ENCODE measurements around the gene SEMA5A. TPM values are rescaled to one million over a fixed set of nuclear protein-coding genes. Genes with fewer than 3 reads are reported as not detected.

The SEMA5A gene
- total and polyA plus RNA-seq, 11 donors = 4.6 to 71.5 (median 33.8) TPM

DNA sequence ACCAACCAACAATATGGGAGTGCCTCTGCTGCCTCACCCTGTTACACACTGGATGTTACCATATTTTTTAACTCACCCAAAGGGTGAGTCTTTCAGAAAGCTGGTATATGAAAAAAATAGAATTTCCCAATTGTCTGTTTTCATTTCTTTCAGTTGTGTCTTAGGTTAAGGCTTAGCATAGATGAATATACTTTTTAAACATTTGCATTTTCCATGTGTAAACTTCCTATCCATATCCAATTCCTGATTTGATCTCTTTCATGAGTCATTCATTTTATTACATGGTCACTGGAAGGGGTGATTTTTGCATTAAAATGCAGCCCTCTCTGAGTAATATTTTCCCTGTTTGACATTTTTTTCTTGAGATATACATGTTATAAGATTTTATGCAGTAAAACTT is 406.5 kb downstream of the SEMA5A start:
- H3K4me3 ChIP-seq = no peak overlapping the region
- TF ChIP-seq, protein P1, sequence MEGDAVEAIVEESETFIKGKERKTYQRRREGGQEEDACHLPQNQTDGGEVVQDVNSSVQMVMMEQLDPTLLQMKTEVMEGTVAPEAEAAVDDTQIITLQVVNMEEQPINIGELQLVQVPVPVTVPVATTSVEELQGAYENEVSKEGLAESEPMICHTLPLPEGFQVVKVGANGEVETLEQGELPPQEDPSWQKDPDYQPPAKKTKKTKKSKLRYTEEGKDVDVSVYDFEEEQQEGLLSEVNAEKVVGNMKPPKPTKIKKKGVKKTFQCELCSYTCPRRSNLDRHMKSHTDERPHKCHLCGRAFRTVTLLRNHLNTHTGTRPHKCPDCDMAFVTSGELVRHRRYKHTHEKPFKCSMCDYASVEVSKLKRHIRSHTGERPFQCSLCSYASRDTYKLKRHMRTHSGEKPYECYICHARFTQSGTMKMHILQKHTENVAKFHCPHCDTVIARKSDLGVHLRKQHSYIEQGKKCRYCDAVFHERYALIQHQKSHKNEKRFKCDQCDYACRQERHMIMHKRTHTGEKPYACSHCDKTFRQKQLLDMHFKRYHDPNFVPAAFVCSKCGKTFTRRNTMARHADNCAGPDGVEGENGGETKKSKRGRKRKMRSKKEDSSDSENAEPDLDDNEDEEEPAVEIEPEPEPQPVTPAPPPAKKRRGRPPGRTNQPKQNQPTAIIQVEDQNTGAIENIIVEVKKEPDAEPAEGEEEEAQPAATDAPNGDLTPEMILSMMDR (IDR thresholded peaks at IDR 0.05) = no peak
- H3K9me3 ChIP-seq = no peaks in the 10 kb centered on the region
- no peak overlapping the region for H3K27ac ChIP-seq
- H3K4me1 ChIP-seq = no peaks in the 10 kb centered on the region
- intact Hi-C loops (cut with DNase I) = no loop called here
- no peaks in the 10 kb centered on the region for H3K27me3 ChIP-seq
- peaks cover 0 to 11% (median 0%) of the 10 kb centered on the region in 9 donors for H3K36me3 ChIP-seq
- DNase-seq (no peak), ATAC-seq (no peak)

DNA sequence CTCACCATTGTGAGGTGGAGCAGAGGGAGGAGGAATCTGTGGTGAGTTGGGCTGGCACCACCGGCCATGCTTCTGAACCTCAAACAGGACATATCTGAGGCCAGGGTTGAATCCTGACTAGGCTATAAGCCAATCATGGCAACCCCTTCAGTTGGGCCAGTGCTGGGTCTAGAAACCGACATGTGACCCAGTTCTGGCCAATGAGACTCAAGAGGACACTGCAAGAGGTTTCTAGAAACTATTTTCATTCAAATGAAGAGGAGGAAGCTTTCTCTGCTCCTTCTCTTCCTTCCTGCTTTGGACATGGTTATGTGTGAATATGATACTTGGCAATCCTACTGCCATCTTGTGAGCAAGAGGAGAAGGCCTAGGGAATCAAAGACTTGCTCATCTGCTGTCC is 417.7 kb downstream of the SEMA5A start:
- Histone ChIP-seq H3K4me3 (no peak overlapping the region), H3K9me3 (no peaks in the 10 kb centered on the region), H3K36me3 (no peaks in the 10 kb centered on the region), H3K27me3 (no peaks in the 10 kb centered on the region), H3K4me1 (no peaks in the 10 kb centered on the region), H3K27ac (no peak overlapping the region)
- intact Hi-C loops (cut with DNase I) = no loop called here
- ATAC-seq = no peak
- WGBS, 4 donors = 89 to 96% (median 91%) methylated on average over 2 of the region's 2 CpGs
- TF ChIP-seq, protein P1 (IDR thresholded peaks at IDR 0.05) = no peak
- no peak for TF ChIP-seq POLR2A (IDR thresholded peaks at IDR 0.05)
- DNase-seq = no peak

DNA sequence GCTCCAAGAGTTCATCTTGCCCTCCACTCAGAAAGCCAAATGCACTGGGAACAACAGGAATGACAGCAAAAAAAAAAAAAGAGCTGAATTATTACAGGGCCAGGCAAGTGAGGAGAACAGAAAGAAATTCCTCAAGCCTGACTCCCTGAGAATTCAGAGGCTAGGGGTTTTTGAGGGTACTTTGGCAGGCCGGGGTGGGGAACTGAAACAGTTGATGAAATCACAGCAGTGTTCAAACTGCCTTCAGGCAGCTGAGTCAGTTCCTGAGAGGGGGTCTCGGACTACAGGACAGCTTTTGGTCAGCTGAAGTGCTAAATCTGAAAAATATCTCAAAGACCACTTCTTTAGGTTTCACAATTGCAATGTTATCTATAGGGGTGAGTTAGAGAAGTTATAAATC is 419.4 kb downstream of the SEMA5A start:
- no peaks in the 10 kb centered on the region for H3K27me3 ChIP-seq
- H3K4me1 ChIP-seq = no peaks in the 10 kb centered on the region
- no peak overlapping the region for H3K27ac ChIP-seq
- 74 to 83% (median 82%) methylated on average over 2 of the region's 2 CpGs for WGBS, 4 donors
- intact Hi-C loops (cut with DNase I) = no loop called here
- ATAC-seq (no peak), DNase-seq (no peak)
- TF ChIP-seq, protein P1 (IDR thresholded peaks at IDR 0.05) = no peak
- TF ChIP-seq POLR2A (IDR thresholded peaks at IDR 0.05) = no peak
- peaks cover 0 to 12% (median 0%) of the 10 kb centered on the region in 9 donors for H3K36me3 ChIP-seq
- H3K9me3 ChIP-seq = no peaks in the 10 kb centered on the region
- H3K4me3 ChIP-seq = no peak overlapping the region

DNA sequence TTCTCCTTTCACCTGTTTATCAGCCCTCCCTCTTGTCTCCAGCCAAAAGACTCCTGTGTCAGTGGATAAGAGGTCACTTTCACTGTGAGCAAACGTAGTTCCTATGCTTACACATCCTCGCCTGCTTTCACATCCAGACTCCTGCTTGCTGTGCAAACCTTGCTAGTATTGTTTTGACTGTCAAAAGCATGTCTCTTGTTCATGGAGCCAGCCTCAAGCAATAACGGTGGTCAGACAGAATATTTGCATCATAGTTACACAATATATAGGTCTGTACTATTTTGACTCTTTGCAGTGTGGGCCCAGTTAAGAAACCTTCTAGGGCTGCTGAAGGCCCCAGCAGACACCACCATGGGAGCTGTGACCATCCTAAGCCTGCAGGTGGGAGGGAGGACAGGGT is 420.0 kb downstream of the SEMA5A start:
- WGBS, 4 donors = 78 to 86% (median 79%) methylated on average over 3 of the region's 3 CpGs
- ATAC-seq (no peak), DNase-seq (no peak)
- peaks cover 0 to 16% (median 0%) of the 10 kb centered on the region in 9 donors for H3K36me3 ChIP-seq
- TF ChIP-seq POLR2A (IDR thresholded peaks at IDR 0.05) = no peak
- TF ChIP-seq, protein P1 (IDR thresholded peaks at IDR 0.05) = no peak
- no peak overlapping the region for H3K27ac ChIP-seq
- H3K9me3 ChIP-seq = no peaks in the 10 kb centered on the region
- intact Hi-C loops (cut with DNase I) = no loop called here
- no peak overlapping the region for H3K4me3 ChIP-seq
- H3K4me1 ChIP-seq = no peaks in the 10 kb centered on the region
- H3K27me3 ChIP-seq = no peaks in the 10 kb centered on the region
